DND-41 (cell line): ENCODE results near the gene SLX1A.

Experiments
- EZH2 ChIP-seq: IDR thresholded peaks from 3 replicates; pipeline ENCODE4 v1.6.1; 2012; ENCODE audit warnings: borderline replicate concordance, low read depth, mild to moderate bottlenecking, moderate library complexity, low read length, inconsistent platforms; ENCODE audit not compliant: severe bottlenecking
- TF ChIP-seq, protein P1 (sequence below): IDR thresholded peaks from 2 replicates; pipeline ENCODE4 v1.5.1; 2012; ENCODE audit warnings: borderline replicate concordance, low read length, moderate library complexity, mild to moderate bottlenecking; ENCODE audit not compliant: poor library complexity, severe bottlenecking; ENCODE audit errors: extremely low read depth

GRCh38 chr16:30186782-30187555, 6.7 kb upstream of the SLX1A start:
- TF ChIP-seq, protein P1, sequence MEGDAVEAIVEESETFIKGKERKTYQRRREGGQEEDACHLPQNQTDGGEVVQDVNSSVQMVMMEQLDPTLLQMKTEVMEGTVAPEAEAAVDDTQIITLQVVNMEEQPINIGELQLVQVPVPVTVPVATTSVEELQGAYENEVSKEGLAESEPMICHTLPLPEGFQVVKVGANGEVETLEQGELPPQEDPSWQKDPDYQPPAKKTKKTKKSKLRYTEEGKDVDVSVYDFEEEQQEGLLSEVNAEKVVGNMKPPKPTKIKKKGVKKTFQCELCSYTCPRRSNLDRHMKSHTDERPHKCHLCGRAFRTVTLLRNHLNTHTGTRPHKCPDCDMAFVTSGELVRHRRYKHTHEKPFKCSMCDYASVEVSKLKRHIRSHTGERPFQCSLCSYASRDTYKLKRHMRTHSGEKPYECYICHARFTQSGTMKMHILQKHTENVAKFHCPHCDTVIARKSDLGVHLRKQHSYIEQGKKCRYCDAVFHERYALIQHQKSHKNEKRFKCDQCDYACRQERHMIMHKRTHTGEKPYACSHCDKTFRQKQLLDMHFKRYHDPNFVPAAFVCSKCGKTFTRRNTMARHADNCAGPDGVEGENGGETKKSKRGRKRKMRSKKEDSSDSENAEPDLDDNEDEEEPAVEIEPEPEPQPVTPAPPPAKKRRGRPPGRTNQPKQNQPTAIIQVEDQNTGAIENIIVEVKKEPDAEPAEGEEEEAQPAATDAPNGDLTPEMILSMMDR = peak; percentile 68
- TF ChIP-seq EZH2 = no peak
